Fibroblast of lung (primary cell): ENCODE measurements around the gene DNAAF1. TPM values are rescaled to one million over a fixed set of nuclear protein-coding genes. Genes with fewer than 3 reads are reported as not detected.

ENCODE experiments used
- DNase-seq, 2 donors: peaks; one replicate each; pipeline versions ENCODE4 v3.0.0 to v3.0.0-alpha.2; 2010; ENCODE audit warnings: low read depth in 2 of 2
- H2AFZ ChIP-seq: 2 replicates; pipeline ENCODE4 v1.5.1; 2012; ENCODE audit warnings: low read length, control low read depth, inconsistent platforms
- H3K27ac ChIP-seq: 2 replicates; pipeline ENCODE4 v1.5.1; 2011; ENCODE audit warnings: low read length, control low read depth; ENCODE audit not compliant: insufficient read depth
- H3K27me3 ChIP-seq: 2 replicates; pipeline ENCODE4 v1.5.1; 2011; ENCODE audit warnings: mild to moderate bottlenecking, low read length; ENCODE audit not compliant: control insufficient read depth, insufficient read depth
- H3K36me3 ChIP-seq: 2 replicates; pipeline ENCODE4 v1.5.1; 2011; ENCODE audit warnings: low read length; ENCODE audit not compliant: control insufficient read depth, insufficient read depth
- H3K4me1 ChIP-seq: 2 replicates; pipeline ENCODE4 v1.5.1; 2011; ENCODE audit warnings: low read length; ENCODE audit not compliant: control insufficient read depth, insufficient read depth; ENCODE audit errors: extremely low read depth
- H3K4me2 ChIP-seq: 2 replicates; pipeline ENCODE4 v1.5.1; 2011; ENCODE audit warnings: low read length, control low read depth; ENCODE audit not compliant: insufficient read depth; ENCODE audit errors: extremely low read depth
- H3K4me3 ChIP-seq, 4 experiments: fragments of 200-600 bp in 1 of 4; sonication (generic) in 1 of 4; replicated peaks in 1 of 4; 2 replicates each; pipeline ENCODE4 v1.5.1; 2011 to 2016; ENCODE audit warnings: low read length in 4 of 4, low read depth in 3 of 4, mild to moderate bottlenecking in 3 of 4, control low read depth in 2 of 4, inconsistent platforms in 1 of 4, mixed read lengths in 1 of 4; ENCODE audit not compliant: insufficient read depth in 1 of 4; ENCODE audit errors: control extremely low read depth in 1 of 4
- H3K79me2 ChIP-seq: 2 replicates; pipeline ENCODE4 v1.5.1; 2012; ENCODE audit warnings: mild to moderate bottlenecking, low read length, inconsistent platforms; ENCODE audit not compliant: control insufficient read depth, insufficient read depth
- H3K9ac ChIP-seq: 2 replicates; pipeline ENCODE4 v1.5.1; 2011; ENCODE audit warnings: mild to moderate bottlenecking, low read length, control low read depth; ENCODE audit not compliant: insufficient read depth
- H3K9me3 ChIP-seq: 2 replicates; pipeline ENCODE4 v1.5.1; 2012; ENCODE audit warnings: low read depth, low read length; ENCODE audit not compliant: control insufficient read depth, insufficient read depth
- H4K20me1 ChIP-seq: 2 replicates; pipeline ENCODE4 v1.5.1; 2011; ENCODE audit warnings: low read length; ENCODE audit not compliant: control insufficient read depth, insufficient read depth; ENCODE audit errors: extremely low read depth
- CTCF ChIP-seq, 2 donors: IDR thresholded peaks in 1 of 2; conservative IDR thresholded peaks in 1 of 2; 1 replicate in 1 of 2; 2 replicates in 1 of 2; pipeline ENCODE4 v1.5.1; 2011 to 2012; ENCODE audit warnings: low read length in 2 of 2, control low read depth in 1 of 2, inconsistent platforms in 1 of 2, low read depth in 1 of 2, mild to moderate bottlenecking in 1 of 2
- EZH2 ChIP-seq: IDR thresholded peaks from 2 replicates; pipeline ENCODE4 v1.5.1; 2012; ENCODE audit warnings: low read length, control low read depth, mild to moderate bottlenecking; ENCODE audit errors: missing control alignments
- polyA plus RNA-seq, 2 donors: library from polyadenylated mRNA; depleted of rRNA in 1 of 2; stranded (reverse) in 1 of 2; unstranded in 1 of 2; fragments of >200 nt; gene quantifications; 2 replicates each; pipeline ENCODE4 v1.2.1, GENCODE V29; 2011 to 2012; ENCODE audit warnings: missing spikeins in 1 of 2
- total RNA-seq: library from RNA; depleted of rRNA; stranded (reverse); fragments of >200 nt; gene quantifications from 2 replicates; pipeline ENCODE4 v1.2.1, GENCODE V29; 2014

Gene DNAAF1
- total and polyA plus RNA-seq, 2 donors (not counting 1 experiment from before 2014, with no cell fraction given): not detected

GRCh38 chr16:84098939-84099338 is 46.2 kb upstream of the DNAAF1 start:
- no peak for TF ChIP-seq CTCF (conservative IDR thresholded peaks at IDR 0.05 in 1 of 2, IDR thresholded peaks at IDR 0.05 in 1 of 2; ENCODE audit: low read depth in 1 of 2, low read length in 2 of 2)
- TF ChIP-seq EZH2: no peak
- no peaks in the 10 kb centered on the region for H3K27me3 ChIP-seq
- no peak overlapping the region for H3K9ac ChIP-seq
- no peaks in the 10 kb centered on the region for H3K9me3 ChIP-seq
- no peak overlapping the region for H3K27ac ChIP-seq
- peaks cover 3% of the 10 kb centered on the region for H3K36me3 ChIP-seq
- H2AFZ ChIP-seq: no peak overlapping the region
- H3K79me2 ChIP-seq: peaks cover 4% of the 10 kb centered on the region
- no peak overlapping the region for H3K4me2 ChIP-seq
- no peak overlapping the region for H3K4me3 ChIP-seq
- peak; percentile 6 to 53 for DNase-seq
- H4K20me1 ChIP-seq: no peaks in the 10 kb centered on the region
- H3K4me1 ChIP-seq: peaks cover 7% of the 10 kb centered on the region

GRCh38 chr16:84103678-84104077 is 41.4 kb upstream of the DNAAF1 start:
- Histone ChIP-seq H3K79me2 (peaks cover 22% of the 10 kb centered on the region), H3K4me1 (peaks cover 7% of the 10 kb centered on the region), H3K27me3 (no peaks in the 10 kb centered on the region), H3K4me2 (no peak overlapping the region), H3K27ac (no peak overlapping the region), H4K20me1 (no peaks in the 10 kb centered on the region), H3K36me3 (peaks cover 2% of the 10 kb centered on the region), H3K9me3 (no peaks in the 10 kb centered on the region), H2AFZ (no peak overlapping the region), H3K9ac (no peak overlapping the region), H3K4me3 (no peak overlapping the region)
- no peak for TF ChIP-seq EZH2
- no peak for TF ChIP-seq CTCF (conservative IDR thresholded peaks at IDR 0.05 in 1 of 2, IDR thresholded peaks at IDR 0.05 in 1 of 2; ENCODE audit: low read depth in 1 of 2, low read length in 2 of 2)
- peak; percentile 9 to 15 for DNase-seq

- peaks cover 2% of the 10 kb centered on the region for H3K36me3 ChIP-seq
- H3K79me2 ChIP-seq: peaks cover 22% of the 10 kb centered on the region
- no peak overlapping the region for H3K4me3 ChIP-seq
- H4K20me1 ChIP-seq: no peaks in the 10 kb centered on the region
- H3K4me2 ChIP-seq: no peak overlapping the region
- no peaks in the 10 kb centered on the region for H3K27me3 ChIP-seq
- H3K4me1 ChIP-seq: peaks cover 6% of the 10 kb centered on the region
- H3K9ac ChIP-seq: no peak overlapping the region
- TF ChIP-seq EZH2: no peak
- DNase-seq: no peak
- H3K27ac ChIP-seq: no peak overlapping the region
- no peaks in the 10 kb centered on the region for H3K9me3 ChIP-seq
- no peak overlapping the region for H2AFZ ChIP-seq
Measured at GRCh38 chr16:84104231-84104630, 40.9 kb upstream of the DNAAF1 start.
